Aorta (tissue), 5 donors: ENCODE results near the gene PKNOX2. TPM values are rescaled to one million over a fixed set of nuclear protein-coding genes. Genes with fewer than 3 reads are reported as not detected.
A peak's percentile ranks its signal among the peaks of the same experiment; 100 is the strongest.

Experiments used
- ATAC-seq: fragments of 200-7000 bp; cut with Tn5 transposase; one replicate; pipeline ENCODE4 v1.9.1; 2022; ENCODE audit warnings: moderate library complexity; ENCODE audit not compliant: low FRiP score
- DNase-seq, 2 donors: peaks; one replicate each; pipeline ENCODE4 v3.0.0-alpha.2; 2020
- H3K27ac ChIP-seq, 2 donors: one replicate each; pipeline ENCODE4 v1.5.1; 2013; ENCODE audit warnings: low read length in 2 of 2, mild to moderate bottlenecking in 2 of 2, moderate library complexity in 2 of 2, control low read depth in 1 of 2, inconsistent platforms in 1 of 2, low read depth in 1 of 2
- H3K27me3 ChIP-seq, 2 donors: one replicate each; pipeline ENCODE4 v1.6.1; 2013; ENCODE audit warnings: control low read depth in 1 of 2, low read length in 1 of 2, mild to moderate bottlenecking in 1 of 2, moderate library complexity in 1 of 2; ENCODE audit not compliant: insufficient read depth in 2 of 2, control insufficient read depth in 1 of 2
- H3K36me3 ChIP-seq, 2 donors: one replicate each; pipeline ENCODE4 v1.6.1; 2013; ENCODE audit warnings: control low read depth in 1 of 2, low read length in 1 of 2, mild to moderate bottlenecking in 1 of 2; ENCODE audit not compliant: insufficient read depth in 2 of 2, control insufficient read depth in 1 of 2
- H3K4me1 ChIP-seq, 2 donors: one replicate each; pipeline ENCODE4 v1.6.1; 2013; ENCODE audit warnings: low read length in 2 of 2, control low read depth in 1 of 2, mild to moderate bottlenecking in 1 of 2, moderate library complexity in 1 of 2; ENCODE audit not compliant: insufficient read depth in 2 of 2, control insufficient read depth in 1 of 2
- H3K4me3 ChIP-seq, 2 donors: one replicate each; pipeline ENCODE4 v1.5.1; 2013; ENCODE audit warnings: low read length in 2 of 2, control low read depth in 1 of 2, mild to moderate bottlenecking in 1 of 2
- H3K9me3 ChIP-seq: one replicate; pipeline ENCODE4 v1.6.1; 2013; ENCODE audit warnings: mild to moderate bottlenecking, low read length; ENCODE audit not compliant: control insufficient read depth
- WGBS, 2 donors: extraction: QIAGEN DNeasy Blood & Tissue Kit; methylation state at CpG; one replicate each; pipeline ENCODE4 v1.1.7; 2013; 5-methylcytosine and 5-hydroxymethylcytosine counted together
- intact Hi-C, 2 donors: fragments of 100-400 bp; cut with DNase I; formaldehyde crosslinking; loops; one replicate each; pipeline versions ENCODE4 v1.14.2 to v1.15.0; 2022
- polyA plus RNA-seq, 2 donors: library from polyadenylated mRNA; stranded (reverse); fragments of 200-250 nt; gene quantifications; one replicate each; pipeline ENCODE4 v1.2.3, GENCODE V29; 2013
- total RNA-seq, 2 donors: library from RNA; stranded (reverse); fragmentation: NEBNext Ultra II Directional; extraction: Animal tissue kit (Norgen Biotek cat#: 25700); gene quantifications; one replicate each; pipeline ENCODE4 v1.2.1, GENCODE V29; 2021
- donor health status: healthy with polysubstance abuse.
- donor health status: Bipolar disorder and iron deficiency.
- donor health status: DM: no; HTN: no; CAD: no.
- donor health status: DM: no; HTN: no; CAD: no.
- donor health status: DM: yes; HTN: yes; CAD: no.

The PKNOX2 gene
- total and polyA plus RNA-seq, 4 donors: 1.8 to 19.8 (median 5.8) TPM

- 82 to 85% methylated on average over 8 of the region's 8 CpGs for WGBS, 2 donors
- no peak overlapping the region for H3K27ac ChIP-seq
Measured at GRCh38 chr11:125286486-125286885, 121.9 kb downstream of the PKNOX2 start.

GRCh38 chr11:125287491-125288210 lies 123.1 kb downstream of the PKNOX2 start:
- Histone ChIP-seq H3K27ac (no peak overlapping the region), H3K27me3 (no peaks in the 10 kb centered on the region), H3K4me3 (no peak overlapping the region), H3K36me3 (no peaks in the 10 kb centered on the region), H3K9me3 (no peaks in the 10 kb centered on the region), H3K4me1 (no peaks in the 10 kb centered on the region)
- ATAC-seq (peak; percentile 19), DNase-seq (no peak)
- intact Hi-C loops: no loop called here
- 43 to 44% methylated on average over 11 of the region's 11 CpGs for WGBS, 2 donors

More at GRCh38 chr11:125286486-125286885, 121.9 kb downstream of the PKNOX2 start:
- intact Hi-C loops: no loop called here
- Histone ChIP-seq H3K36me3 (no peaks in the 10 kb centered on the region), H3K27me3 (no peaks in the 10 kb centered on the region), H3K4me1 (no peaks in the 10 kb centered on the region), H3K9me3 (no peaks in the 10 kb centered on the region), H3K4me3 (no peak overlapping the region)
- no peak for ATAC-seq
- peak in 1 of 2 donors; percentile 26 for DNase-seq

- Histone ChIP-seq H3K9me3 (no peaks in the 10 kb centered on the region), H3K4me3 (no peak overlapping the region), H3K27ac (no peak overlapping the region), H3K36me3 (no peaks in the 10 kb centered on the region), H3K27me3 (no peaks in the 10 kb centered on the region), H3K4me1 (no peaks in the 10 kb centered on the region)
- WGBS, 2 donors: 76 to 88% methylated on average over 8 to 9 of the region's 9 CpGs
- DNase-seq (no peak), ATAC-seq (no peak)
- intact Hi-C loops: no loop called here
Measured at GRCh38 chr11:125289419-125290098, 125.0 kb downstream of the PKNOX2 start.

- WGBS, 2 donors: 94 to 96% methylated on average over 5 of the region's 5 CpGs
- Histone ChIP-seq H3K27me3 (no peaks in the 10 kb centered on the region), H3K36me3 (no peaks in the 10 kb centered on the region), H3K4me1 (no peaks in the 10 kb centered on the region), H3K9me3 (no peaks in the 10 kb centered on the region), H3K27ac (no peak overlapping the region), H3K4me3 (no peak overlapping the region)
- DNase-seq: no peak
- no peak for ATAC-seq
- intact Hi-C loops: no loop called here
Measured at GRCh38 chr11:125290263-125290662, 125.7 kb downstream of the PKNOX2 start.

GRCh38 chr11:125292100-125292499 lies 127.5 kb downstream of the PKNOX2 start:
- no peak for ATAC-seq
- Histone ChIP-seq H3K9me3 (no peaks in the 10 kb centered on the region), H3K4me3 (no peak overlapping the region), H3K27me3 (no peaks in the 10 kb centered on the region), H3K4me1 (no peaks in the 10 kb centered on the region), H3K27ac (no peak overlapping the region), H3K36me3 (no peaks in the 10 kb centered on the region)
- WGBS, 2 donors: 94 to 95% methylated on average over 6 of the region's 6 CpGs
- intact Hi-C loops: no loop called here
- DNase-seq: no peak

- intact Hi-C loops: no loop called here
- H3K9me3 ChIP-seq: no peaks in the 10 kb centered on the region
- H3K27me3 ChIP-seq: no peaks in the 10 kb centered on the region
- DNase-seq: no peak
- no peaks in the 10 kb centered on the region for H3K36me3 ChIP-seq
- no peaks in the 10 kb centered on the region for H3K4me1 ChIP-seq
- ATAC-seq: no peak
- no peak overlapping the region for H3K27ac ChIP-seq
- 91 to 96% methylated on average over 5 of the region's 5 CpGs for WGBS, 2 donors
- H3K4me3 ChIP-seq: no peak overlapping the region
Measured at GRCh38 chr11:125293596-125293995, 129.0 kb downstream of the PKNOX2 start.

- DNase-seq (peak in 1 of 2 donors; percentile 64), ATAC-seq (no peak)
- 77 to 82% methylated on average over 6 of the region's 6 CpGs for WGBS, 2 donors
- Histone ChIP-seq H3K4me1 (no peaks in the 10 kb centered on the region), H3K36me3 (no peaks in the 10 kb centered on the region), H3K9me3 (no peaks in the 10 kb centered on the region), H3K27me3 (no peaks in the 10 kb centered on the region), H3K4me3 (no peak overlapping the region), H3K27ac (no peak overlapping the region)
- intact Hi-C loops: no loop called here
Measured at GRCh38 chr11:125295931-125296330, 131.4 kb downstream of the PKNOX2 start.

GRCh38 chr11:125297346-125297915 lies 132.9 kb downstream of the PKNOX2 start:
- Histone ChIP-seq H3K27ac (no peak overlapping the region), H3K9me3 (no peaks in the 10 kb centered on the region), H3K4me3 (no peak overlapping the region), H3K4me1 (no peaks in the 10 kb centered on the region), H3K27me3 (no peaks in the 10 kb centered on the region), H3K36me3 (no peaks in the 10 kb centered on the region)
- ATAC-seq (no peak), DNase-seq (no peak)
- WGBS, 2 donors: 92 to 93% methylated on average over 7 of the region's 7 CpGs
- intact Hi-C loops: no loop called here
